IMR-90 (cell line): ENCODE measurements around the gene WARS2. TPM values are rescaled to one million over a fixed set of nuclear protein-coding genes. Genes with fewer than 3 reads are reported as not detected.

ENCODE experiments used
- ATAC-seq: fragments of 200-7000 bp; cut with Tn5 transposase; 2 replicates; pipeline ENCODE4 v1.9.1; 2020; ENCODE audit warnings: low read depth, mild to moderate bottlenecking, moderate library complexity
- BruUV-seq: library from RNA; stranded (reverse); fragments of 400-500 nt; replicated peaks from 2 replicates; lab custom pipeline; 2021; lab: Mats Ljungman, UMichigan
- CTCF ChIA-PET: fragments of 300-600 bp; formaldehyde crosslinking; extraction: SDS; loops from one replicate; lab custom pipeline; 2021; ENCODE audit warnings: antibody characterized with exemption; lab: Yijun Ruan, JAX
- POLR2A ChIA-PET: fragments of 300-600 bp; sonication (Branson Sonifier 250); formaldehyde crosslinking; loops from one replicate; lab custom pipeline; 2022; ENCODE audit warnings: antibody characterized with exemption; ENCODE audit not compliant: unreplicated experiment; lab: Charles Lee
- DNase-seq: peaks from one replicate; pipeline ENCODE4 v3.0.0; 2013
- H2AFZ ChIP-seq: replicated peaks from 2 replicates; pipeline ENCODE3; 2013; ENCODE audit warnings: low read length, mild to moderate bottlenecking; ENCODE audit not compliant: poor library complexity
- H2AK5ac ChIP-seq: 2 replicates; pipeline ENCODE4 v1.6.1; 2013; ENCODE audit warnings: low read depth, low read length, inconsistent platforms
- H2AK9ac ChIP-seq: replicated peaks from 2 replicates; pipeline ENCODE3; 2013; ENCODE audit warnings: mild to moderate bottlenecking, low read depth, low read length, moderate library complexity; ENCODE audit not compliant: poor library complexity
- H2BK120ac ChIP-seq: 2 replicates; pipeline ENCODE4 v1.6.1; 2013; ENCODE audit warnings: low read depth, low read length, inconsistent platforms
- H2BK15ac ChIP-seq: 3 replicates; pipeline ENCODE4 v1.6.1; 2013; ENCODE audit warnings: low read depth, low read length, inconsistent platforms
- H2BK20ac ChIP-seq: 2 replicates; pipeline ENCODE4 v1.6.1; 2013; ENCODE audit warnings: low read depth, mild to moderate bottlenecking, inconsistent platforms, low read length, moderate library complexity
- H2BK5ac ChIP-seq: 2 replicates; pipeline ENCODE4 v1.6.1; 2013; ENCODE audit warnings: mild to moderate bottlenecking, low read depth, low read length, inconsistent platforms; ENCODE audit not compliant: poor library complexity, severe bottlenecking
- H3K14ac ChIP-seq: replicated peaks from 2 replicates; pipeline ENCODE4 v1.6.1; 2013; ENCODE audit warnings: low read depth, low read length, inconsistent platforms
- H3K18ac ChIP-seq: 2 replicates; pipeline ENCODE4 v1.6.1; 2013; ENCODE audit warnings: low read depth, low read length, control low read depth
- H3K23ac ChIP-seq: 2 replicates; pipeline ENCODE4 v1.6.1; 2013; ENCODE audit warnings: low read depth, low read length, inconsistent platforms
- H3K27ac ChIP-seq: 2 replicates; pipeline ENCODE4 v1.5.1; 2013; ENCODE audit warnings: mild to moderate bottlenecking, control low read depth, low read length; ENCODE audit not compliant: insufficient read depth
- H3K27me3 ChIP-seq: 2 replicates; pipeline ENCODE4 v1.6.1; 2013; ENCODE audit warnings: low read length; ENCODE audit not compliant: control insufficient read depth, insufficient read depth
- H3K36me3 ChIP-seq: 2 replicates; pipeline ENCODE4 v1.6.1; 2013; ENCODE audit warnings: low read length, mixed read lengths; ENCODE audit not compliant: control insufficient read depth, insufficient read depth
- H3K4ac ChIP-seq: 2 replicates; pipeline ENCODE4 v1.6.1; 2013; ENCODE audit warnings: low read depth, low read length, inconsistent platforms
- H3K4me1 ChIP-seq: 2 replicates; pipeline ENCODE4 v1.6.1; 2013; ENCODE audit warnings: low read length, mixed read lengths; ENCODE audit not compliant: control insufficient read depth, insufficient read depth
- H3K4me2 ChIP-seq: 2 replicates; pipeline ENCODE4 v1.6.1; 2013; ENCODE audit warnings: low read depth, mild to moderate bottlenecking, control low read depth, low read length, moderate library complexity
- H3K4me3 ChIP-seq: 2 replicates; pipeline ENCODE4 v1.5.1; 2013; ENCODE audit warnings: low read depth, mild to moderate bottlenecking, control low read depth, low read length, moderate library complexity; ENCODE audit not compliant: insufficient read depth
- H3K56ac ChIP-seq: 2 replicates; pipeline ENCODE4 v1.6.1; 2013; ENCODE audit warnings: low read length, inconsistent platforms; ENCODE audit not compliant: insufficient read depth; ENCODE audit errors: extremely low read depth
- H3K79me1 ChIP-seq, 2 experiments: 2 replicates each; pipeline ENCODE4 v1.6.1; 2013; ENCODE audit warnings: low read length in 2 of 2, inconsistent platforms in 1 of 2, low read depth in 1 of 2
- H3K9ac ChIP-seq: 2 replicates; pipeline ENCODE4 v1.6.1; 2013; ENCODE audit warnings: low read depth, low read length, control low read depth
- H3K9me1 ChIP-seq: 2 replicates; pipeline ENCODE4 v1.6.1; 2013; ENCODE audit warnings: low read length, inconsistent platforms; ENCODE audit not compliant: insufficient read depth
- H3K9me3 ChIP-seq: 2 replicates; pipeline ENCODE4 v1.6.1; 2013; ENCODE audit warnings: low read length; ENCODE audit not compliant: control insufficient read depth, insufficient read depth
- H4K20me1 ChIP-seq: 2 replicates; pipeline ENCODE4 v1.6.1; 2013; ENCODE audit warnings: low read length, inconsistent platforms; ENCODE audit not compliant: insufficient read depth
- H4K5ac ChIP-seq: 2 replicates; pipeline ENCODE4 v1.6.1; 2013; ENCODE audit warnings: mild to moderate bottlenecking, low read depth, low read length, control low read depth
- H4K8ac ChIP-seq, 2 experiments: 2 replicates each; pipeline ENCODE4 v1.6.1; 2013; ENCODE audit warnings: low read depth in 2 of 2, low read length in 2 of 2, control low read depth in 1 of 2, inconsistent platforms in 1 of 2
- H4K91ac ChIP-seq: 2 replicates; pipeline ENCODE4 v1.6.1; 2013; ENCODE audit warnings: low read depth, low read length, inconsistent platforms; ENCODE audit not compliant: insufficient read depth
- BHLHE40 ChIP-seq: fragments of 150-350 bp; IDR thresholded peaks from 2 replicates; pipeline ENCODE4 v1.6.1; 2016; ENCODE audit warnings: mild to moderate bottlenecking, low read depth, low read length
- CEBPB ChIP-seq: IDR thresholded peaks from 2 replicates; pipeline ENCODE4 v1.6.1; 2012; ENCODE audit warnings: low read depth, low read length, improper control_type of control experiment
- CHD1 ChIP-seq: IDR thresholded peaks from 2 replicates; pipeline ENCODE4 v1.6.1; 2012; ENCODE audit warnings: low read depth, low read length, improper control_type of control experiment
- CTCF ChIP-seq: conservative IDR thresholded peaks from 2 replicates; pipeline ENCODE4 v1.5.1; 2012; ENCODE audit warnings: mild to moderate bottlenecking, low read depth, low read length, improper control_type of control experiment
- ELK1 ChIP-seq: fragments of 150-350 bp; IDR thresholded peaks from 2 replicates; pipeline ENCODE4 v1.6.1; 2016; ENCODE audit warnings: low read depth, mild to moderate bottlenecking, low read length, moderate library complexity, borderline replicate concordance
- FOS ChIP-seq: fragments of 150-350 bp; IDR thresholded peaks from 2 replicates; pipeline ENCODE4 v1.6.1; 2016; ENCODE audit warnings: low read depth, low read length
- MAFK ChIP-seq: IDR thresholded peaks from 2 replicates; pipeline ENCODE4 v1.6.1; 2012; ENCODE audit warnings: low read depth, low read length, improper control_type of control experiment
- MAZ ChIP-seq: IDR thresholded peaks from 2 replicates; pipeline ENCODE4 v1.6.1; 2012; ENCODE audit warnings: low read depth, mild to moderate bottlenecking, low read length, improper control_type of control experiment, moderate library complexity, borderline replicate concordance
- MXI1 ChIP-seq: IDR thresholded peaks from 2 replicates; pipeline ENCODE4 v1.6.1; 2012; ENCODE audit warnings: low read depth, mild to moderate bottlenecking, low read length, moderate library complexity, borderline replicate concordance
- NFE2L2 ChIP-seq: fragments of 150-350 bp; IDR thresholded peaks from 2 replicates; pipeline ENCODE4 v1.6.1; 2016; ENCODE audit warnings: low read depth, mild to moderate bottlenecking, low read length
- POLR2A ChIP-seq: IDR thresholded peaks from 2 replicates; pipeline ENCODE4 v1.6.1; 2012; ENCODE audit warnings: mild to moderate bottlenecking, low read depth, low read length
- RAD21 ChIP-seq: IDR thresholded peaks from 2 replicates; pipeline ENCODE4 v1.6.1; 2012; ENCODE audit warnings: low read length, improper control_type of control experiment
- RCOR1 ChIP-seq: IDR thresholded peaks from 2 replicates; pipeline ENCODE4 v1.6.1; 2012; ENCODE audit warnings: mild to moderate bottlenecking, low read length, improper control_type of control experiment; ENCODE audit not compliant: insufficient replicate concordance
- RFX5 ChIP-seq: IDR thresholded peaks from 2 replicates; pipeline ENCODE4 v1.8.0; 2012; ENCODE audit warnings: low read depth, mild to moderate bottlenecking, low read length, moderate library complexity
- SMC3 ChIP-seq: fragments of 150-350 bp; IDR thresholded peaks from 2 replicates; pipeline ENCODE4 v1.6.1; 2016; ENCODE audit warnings: low read depth, mild to moderate bottlenecking, antibody characterized with exemption, low read length, moderate library complexity
- USF2 ChIP-seq: fragments of 150-350 bp; IDR thresholded peaks from 2 replicates; pipeline ENCODE4 v1.6.1; 2017; ENCODE audit warnings: mild to moderate bottlenecking, antibody characterized with exemption, low read length, low read depth
- WGBS, 2 experiments: methylation state at CpG; one replicate each; pipeline versions ENCODE4 v1.1.5 to v1.1.7; 2013; ENCODE audit warnings: missing lambda C conversion rate in 2 of 2; ENCODE audit not compliant: insufficient read length in 1 of 2; ENCODE audit errors: extremely low coverage in 2 of 2; 5-methylcytosine and 5-hydroxymethylcytosine counted together
- dilution Hi-C: fragments of 300-500 bp; cut with HindIII; formaldehyde crosslinking; loops from one replicate; pipeline ENCODE4 v1.14.3; 2018; ENCODE audit warnings: low sequenced_read_pairs; ENCODE audit not compliant: unreplicated experiment
- in situ Hi-C: fragments of 300-500 bp; cut with MboI; formaldehyde crosslinking; loops from 3 replicates; pipeline ENCODE4 v1.14.3; 2019; ENCODE audit warnings: low sequenced_read_pairs, inconsistent platforms, mixed read lengths
- intact Hi-C: fragments of 100-400 bp; cut with micrococcal nuclease; formaldehyde crosslinking; loops from 2 replicates; pipeline ENCODE4 v1.10.0; 2022
- polyA plus RNA-seq, 3 experiments: library from polyadenylated mRNA; depleted of rRNA; stranded (reverse); fragments of >200 nt; gene quantifications; 2 replicates each; pipeline ENCODE4 v1.2.3, GENCODE V29; 2012; ENCODE audit warnings: low replicate concordance in 1 of 3
- total RNA-seq: library from RNA; depleted of rRNA; stranded (reverse); fragments of >200 nt; gene quantifications from 2 replicates; pipeline ENCODE4 v1.2.3, GENCODE V29; 2012

Gene WARS2
- total and polyA plus RNA-seq, 2 of the 4 experiments (the other 2 are of a cell fraction): 5.7 to 20.3 TPM

DNA sequence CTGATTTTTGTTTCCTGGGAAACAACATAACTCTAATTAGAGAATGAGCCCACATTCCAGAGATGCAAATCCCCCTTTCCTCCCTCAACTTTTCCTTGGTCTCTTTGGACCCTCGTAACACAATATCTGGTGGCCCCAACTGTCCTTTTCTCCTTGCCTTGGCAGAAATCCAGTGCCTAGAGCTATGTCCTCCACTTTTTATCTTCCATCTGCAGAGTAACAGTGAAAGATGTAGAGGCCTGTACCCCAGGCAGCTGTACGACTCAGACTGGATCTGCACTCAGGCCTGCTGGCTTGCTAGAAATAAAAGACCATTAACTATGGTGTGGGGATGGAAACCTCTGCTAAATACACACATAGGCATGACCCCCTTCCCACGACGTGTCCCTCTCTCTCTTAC, 72.0 kb downstream of the WARS2 start:
- WGBS, 2 experiments: no CpG with 5 or more reads among the region's 4 CpGs

More for the DNA sequence above, 72.0 kb downstream of the WARS2 start:
- no peak overlapping the region for H2BK15ac ChIP-seq
- no peak overlapping the region for H3K27ac ChIP-seq
- no peak overlapping the region for H3K23ac ChIP-seq
- no peak overlapping the region for H3K9ac ChIP-seq
- dilution Hi-C loops (no loop called here), in situ Hi-C loops (no loop called here), intact Hi-C loops (no loop called here)
- no peak overlapping the region for H3K4ac ChIP-seq
- no peaks in the 10 kb centered on the region for H3K79me1 ChIP-seq
- no peak overlapping the region for H2AK9ac ChIP-seq
- no peak overlapping the region for H3K18ac ChIP-seq
- no peak overlapping the region for H2AFZ ChIP-seq
- no peak overlapping the region for H3K4me3 ChIP-seq
- no peak overlapping the region for H3K4me2 ChIP-seq
- no peaks in the 10 kb centered on the region for H3K4me1 ChIP-seq
- no peak for DNase-seq
- no peak overlapping the region for H4K91ac ChIP-seq
- no peak overlapping the region for H2AK5ac ChIP-seq
- no peak overlapping the region for H2BK120ac ChIP-seq
- no peaks in the 10 kb centered on the region for H3K27me3 ChIP-seq
- POLR2A ChIA-PET: no interaction called here
- no peak overlapping the region for H3K56ac ChIP-seq
- H4K20me1 ChIP-seq: no peaks in the 10 kb centered on the region
- no peaks in the 10 kb centered on the region for H3K9me1 ChIP-seq
- no peaks in the 10 kb centered on the region for H3K36me3 ChIP-seq
- H3K9me3 ChIP-seq: no peaks in the 10 kb centered on the region
- no peak overlapping the region for H4K5ac ChIP-seq
- CTCF ChIA-PET: no interaction called here
- H3K14ac ChIP-seq: no peak overlapping the region
- no peak overlapping the region for H2BK20ac ChIP-seq
- no peak overlapping the region for H4K8ac ChIP-seq
- TF ChIP-seq USF2: no peak
- no peak for TF ChIP-seq MXI1
- no peak for TF ChIP-seq CTCF
- TF ChIP-seq ELK1: no peak
- TF ChIP-seq MAFK: no peak
- TF ChIP-seq POLR2A: no peak
- no peak for TF ChIP-seq RFX5
- TF ChIP-seq NFE2L2: no peak
- TF ChIP-seq MAZ: no peak
- no peak for TF ChIP-seq SMC3
- TF ChIP-seq RAD21: no peak
- no peak for TF ChIP-seq BHLHE40
- no peak for TF ChIP-seq CEBPB
- no peak for TF ChIP-seq FOS
- TF ChIP-seq CHD1: no peak
- no peak for TF ChIP-seq RCOR1
- no TSS peak for BruUV-seq
- no peak for ATAC-seq
- no peak overlapping the region for H2BK5ac ChIP-seq
